ENCODE results near the gene MT1X.

- TF ChIP-seq EZH2 (IDR thresholded peaks at IDR 0.05; ENCODE audit: borderline replicate concordance, low read depth, low read length, poor library complexity, severe bottlenecking), result no peak
- TF ChIP-seq CTCF (conservative IDR thresholded peaks at IDR 0.05; ENCODE audit: low read depth, low read length), result no peak
Observed at GRCh38 chr16:56732366-56732765, 50.1 kb downstream of the MT1X start.
